ENCODE measurements around the gene S1PR3.

DNA sequence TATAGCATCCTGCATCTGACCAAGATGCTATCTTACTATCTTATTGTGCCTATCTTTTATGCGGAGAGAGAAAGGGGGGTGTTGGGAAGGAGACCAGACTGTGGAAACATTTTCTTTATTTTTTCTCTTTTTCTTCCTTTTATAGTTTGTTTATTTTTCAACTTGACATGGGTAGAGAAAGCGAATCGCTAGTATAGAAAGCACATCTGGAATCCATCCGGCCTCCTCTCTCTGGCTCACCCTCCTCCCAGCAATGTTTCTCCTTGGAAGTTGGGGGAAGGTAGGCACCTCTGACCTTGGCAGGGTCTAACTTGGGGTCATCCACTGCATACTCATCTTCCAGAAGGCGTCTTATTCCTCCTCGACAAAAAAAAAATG lies 3.9 kb downstream of the S1PR3 start:
- TF ChIP-seq BHLHE40 (IDR thresholded peaks at IDR 0.05; ENCODE audit: borderline replicate concordance) (no peak), SUZ12 (IDR thresholded peaks at IDR 0.05) (no peak), TARDBP (IDR thresholded peaks at IDR 0.05) (no peak)

Measured in HEK293T (cell line).